ENCODE results near the gene C11orf91.

C11orf91 gene

GRCh38 chr11:33700502-33701271 lies at the start of gene C11orf91:
Gene C11orf91 (minus strand): TSS chr11:33700826. CDS start chr11:33700740, 86 bp downstream.
- Histone ChIP-seq H3K9me3 (ENCODE audit: control insufficient read depth in 2 of 2, low read length in 2 of 2) (no peaks in the 10 kb centered on the region), H3K4me1 (ENCODE audit: control insufficient read depth in 2 of 2, insufficient read depth in 2 of 2, low read length in 2 of 2) (peaks cover 32 to 45% of the 10 kb centered on the region in 2 donors), H3K36me3 (ENCODE audit: control insufficient read depth in 2 of 2, insufficient read depth in 2 of 2, low read length in 2 of 2) (no peaks in the 10 kb centered on the region), H3K9ac (ENCODE audit: low read depth in 1 of 2, low read length in 2 of 2) (peak within 1 kb of the TSS; percentile 76 to 78), H3K27me3 (ENCODE audit: control insufficient read depth in 2 of 2, insufficient read depth in 2 of 2, low read length in 2 of 2) (no peaks in the 10 kb centered on the region), H3K27ac (ENCODE audit: low read depth in 2 of 2, low read length in 2 of 2) (peak within 1 kb of the TSS; percentile 76 to 90), H3K4me3 (ENCODE audit: low read length in 2 of 2) (peak within 1 kb of the TSS; percentile 73 to 74)

- H3K9me3 ChIP-seq (ENCODE audit: control insufficient read depth in 2 of 2, low read length in 2 of 2): no peaks in the 10 kb centered on the region
- peaks cover 20 to 39% of the 10 kb centered on the region in 2 donors for H3K36me3 ChIP-seq (ENCODE audit: control insufficient read depth in 2 of 2, insufficient read depth in 2 of 2, low read length in 2 of 2)
- H3K4me3 ChIP-seq (ENCODE audit: low read length in 2 of 2): no peak overlapping the region
- H3K27me3 ChIP-seq (ENCODE audit: control insufficient read depth in 2 of 2, insufficient read depth in 2 of 2, low read length in 2 of 2): no peaks in the 10 kb centered on the region
- no peaks in the 10 kb centered on the region for H3K4me1 ChIP-seq (ENCODE audit: control insufficient read depth in 2 of 2, insufficient read depth in 2 of 2, low read length in 2 of 2)
- H3K9ac ChIP-seq (ENCODE audit: low read depth in 1 of 2, low read length in 2 of 2): no peak overlapping the region
- H3K27ac ChIP-seq (ENCODE audit: low read depth in 2 of 2, low read length in 2 of 2): no peak overlapping the region
Observed at GRCh38 chr11:33747979-33748378, 47.4 kb upstream of the C11orf91 start.

GRCh38 chr11:33743291-33743690 lies 42.7 kb upstream of the C11orf91 start:
- Histone ChIP-seq H3K4me1 (ENCODE audit: control insufficient read depth in 2 of 2, insufficient read depth in 2 of 2, low read length in 2 of 2) (no peaks in the 10 kb centered on the region), H3K27me3 (ENCODE audit: control insufficient read depth in 2 of 2, insufficient read depth in 2 of 2, low read length in 2 of 2) (no peaks in the 10 kb centered on the region), H3K36me3 (ENCODE audit: control insufficient read depth in 2 of 2, insufficient read depth in 2 of 2, low read length in 2 of 2) (peaks cover 5 to 19% of the 10 kb centered on the region in 2 donors), H3K27ac (ENCODE audit: low read depth in 2 of 2, low read length in 2 of 2) (no peak overlapping the region), H3K4me3 (ENCODE audit: low read length in 2 of 2) (no peak overlapping the region), H3K9ac (ENCODE audit: low read depth in 1 of 2, low read length in 2 of 2) (no peak overlapping the region), H3K9me3 (ENCODE audit: control insufficient read depth in 2 of 2, low read length in 2 of 2) (no peaks in the 10 kb centered on the region)

GRCh38 chr11:33742249-33742851 lies 41.7 kb upstream of the C11orf91 start:
- no peak overlapping the region for H3K27ac ChIP-seq (ENCODE audit: low read depth in 2 of 2, low read length in 2 of 2)
- no peaks in the 10 kb centered on the region for H3K9me3 ChIP-seq (ENCODE audit: control insufficient read depth in 2 of 2, low read length in 2 of 2)
- H3K4me3 ChIP-seq (ENCODE audit: low read length in 2 of 2): no peak overlapping the region
- H3K27me3 ChIP-seq (ENCODE audit: control insufficient read depth in 2 of 2, insufficient read depth in 2 of 2, low read length in 2 of 2): no peaks in the 10 kb centered on the region
- peaks cover 0 to under 1% of the 10 kb centered on the region in 2 donors for H3K4me1 ChIP-seq (ENCODE audit: control insufficient read depth in 2 of 2, insufficient read depth in 2 of 2, low read length in 2 of 2)
- no peak overlapping the region for H3K9ac ChIP-seq (ENCODE audit: low read depth in 1 of 2, low read length in 2 of 2)
- peaks cover 5 to 19% of the 10 kb centered on the region in 2 donors for H3K36me3 ChIP-seq (ENCODE audit: control insufficient read depth in 2 of 2, insufficient read depth in 2 of 2, low read length in 2 of 2)

- H3K9ac ChIP-seq (ENCODE audit: low read depth in 1 of 2, low read length in 2 of 2): no peak overlapping the region
- peaks cover 5 to 6% of the 10 kb centered on the region in 2 donors for H3K4me1 ChIP-seq (ENCODE audit: control insufficient read depth in 2 of 2, insufficient read depth in 2 of 2, low read length in 2 of 2)
- H3K27ac ChIP-seq (ENCODE audit: low read depth in 2 of 2, low read length in 2 of 2): no peak overlapping the region
- H3K4me3 ChIP-seq (ENCODE audit: low read length in 2 of 2): no peak overlapping the region
- H3K27me3 ChIP-seq (ENCODE audit: control insufficient read depth in 2 of 2, insufficient read depth in 2 of 2, low read length in 2 of 2): no peaks in the 10 kb centered on the region
- peaks cover 2 to 16% of the 10 kb centered on the region in 2 donors for H3K36me3 ChIP-seq (ENCODE audit: control insufficient read depth in 2 of 2, insufficient read depth in 2 of 2, low read length in 2 of 2)
- no peaks in the 10 kb centered on the region for H3K9me3 ChIP-seq (ENCODE audit: control insufficient read depth in 2 of 2, low read length in 2 of 2)
Observed at GRCh38 chr11:33741806-33742205, 41.2 kb upstream of the C11orf91 start.

- Histone ChIP-seq H3K36me3 (ENCODE audit: control insufficient read depth in 2 of 2, insufficient read depth in 2 of 2, low read length in 2 of 2) (no peaks in the 10 kb centered on the region), H3K4me1 (ENCODE audit: control insufficient read depth in 2 of 2, insufficient read depth in 2 of 2, low read length in 2 of 2) (peaks cover 12 to 29% of the 10 kb centered on the region in 2 donors), H3K9me3 (ENCODE audit: control insufficient read depth in 2 of 2, low read length in 2 of 2) (no peaks in the 10 kb centered on the region), H3K27me3 (ENCODE audit: control insufficient read depth in 2 of 2, insufficient read depth in 2 of 2, low read length in 2 of 2) (no peaks in the 10 kb centered on the region), H3K27ac (ENCODE audit: low read depth in 2 of 2, low read length in 2 of 2) (peak overlapping the region; percentile 84 to 85), H3K4me3 (ENCODE audit: low read length in 2 of 2) (no peak overlapping the region), H3K9ac (ENCODE audit: low read depth in 1 of 2, low read length in 2 of 2) (no peak overlapping the region)
Observed at GRCh38 chr11:33737362-33737821, 36.8 kb upstream of the C11orf91 start.

- H3K9ac ChIP-seq (ENCODE audit: low read depth in 1 of 2, low read length in 2 of 2): peak within 1 kb of the TSS; percentile 41 to 93
Observed at GRCh38 chr11:33736148-33736812, 35.7 kb upstream of the C11orf91 start, which contains the start of gene CD59. Gene CD59 (minus strand): TSS chr11:33736423. CDS start chr11:33722445, 13,978 bp downstream.

GRCh38 chr11:33735271-33736147 lies 34.9 kb upstream of the C11orf91 start:
- Histone ChIP-seq H3K4me3 (ENCODE audit: low read length in 2 of 2) (peak overlapping the region; percentile 76 to 81), H3K9me3 (ENCODE audit: control insufficient read depth in 2 of 2, low read length in 2 of 2) (no peaks in the 10 kb centered on the region), H3K36me3 (ENCODE audit: control insufficient read depth in 2 of 2, insufficient read depth in 2 of 2, low read length in 2 of 2) (no peaks in the 10 kb centered on the region), H3K27ac (ENCODE audit: low read depth in 2 of 2, low read length in 2 of 2) (peak overlapping the region; percentile 84 to 85), H3K4me1 (ENCODE audit: control insufficient read depth in 2 of 2, insufficient read depth in 2 of 2, low read length in 2 of 2) (peaks cover 17 to 39% of the 10 kb centered on the region in 2 donors), H3K27me3 (ENCODE audit: control insufficient read depth in 2 of 2, insufficient read depth in 2 of 2, low read length in 2 of 2) (no peaks in the 10 kb centered on the region), H3K9ac (ENCODE audit: low read depth in 1 of 2, low read length in 2 of 2) (peak overlapping the region; percentile 20 to 93)

More at GRCh38 chr11:33736148-33736812, 35.7 kb upstream of the C11orf91 start, which contains the start of gene CD59:
- Histone ChIP-seq H3K27ac (ENCODE audit: low read depth in 2 of 2, low read length in 2 of 2) (peak within 1 kb of the TSS; percentile 84 to 85), H3K9me3 (ENCODE audit: control insufficient read depth in 2 of 2, low read length in 2 of 2) (no peaks in the 10 kb centered on the region), H3K4me3 (ENCODE audit: low read length in 2 of 2) (peak within 1 kb of the TSS; percentile 76 to 81), H3K27me3 (ENCODE audit: control insufficient read depth in 2 of 2, insufficient read depth in 2 of 2, low read length in 2 of 2) (no peaks in the 10 kb centered on the region), H3K4me1 (ENCODE audit: control insufficient read depth in 2 of 2, insufficient read depth in 2 of 2, low read length in 2 of 2) (peaks cover 17 to 39% of the 10 kb centered on the region in 2 donors), H3K36me3 (ENCODE audit: control insufficient read depth in 2 of 2, insufficient read depth in 2 of 2, low read length in 2 of 2) (no peaks in the 10 kb centered on the region)

- H3K27ac ChIP-seq (ENCODE audit: low read depth in 2 of 2, low read length in 2 of 2): peak overlapping the region; percentile 84 to 85
- H3K4me1 ChIP-seq (ENCODE audit: control insufficient read depth in 2 of 2, insufficient read depth in 2 of 2, low read length in 2 of 2): peaks cover 17 to 39% of the 10 kb centered on the region in 2 donors
- H3K27me3 ChIP-seq (ENCODE audit: control insufficient read depth in 2 of 2, insufficient read depth in 2 of 2, low read length in 2 of 2): no peaks in the 10 kb centered on the region
- H3K9me3 ChIP-seq (ENCODE audit: control insufficient read depth in 2 of 2, low read length in 2 of 2): no peaks in the 10 kb centered on the region
- H3K36me3 ChIP-seq (ENCODE audit: control insufficient read depth in 2 of 2, insufficient read depth in 2 of 2, low read length in 2 of 2): no peaks in the 10 kb centered on the region
- H3K4me3 ChIP-seq (ENCODE audit: low read length in 2 of 2): peak overlapping the region; percentile 76 to 81
- H3K9ac ChIP-seq (ENCODE audit: low read depth in 1 of 2, low read length in 2 of 2): peak overlapping the region; percentile 28 to 93
Observed at GRCh38 chr11:33734441-33735270, 34.0 kb upstream of the C11orf91 start.

All from mucosa of rectum (tissue), 2 donors.